H1 (cell line): ENCODE measurements around the gene SCAF11. TPM values are rescaled to one million over a fixed set of nuclear protein-coding genes. Genes with fewer than 3 reads are reported as not detected.

Experiments used
- CTCF ChIA-PET: fragments of 300-600 bp; sonication (Branson Sonifier 250); formaldehyde crosslinking; loops from one replicate; lab custom pipeline; 2021; ENCODE audit not compliant: partially characterized antibody; lab: Charles Lee
- POLR2A ChIA-PET: fragments of 300-600 bp; sonication (Branson Sonifier 250); formaldehyde crosslinking; loops from one replicate; lab custom pipeline; 2021; ENCODE audit warnings: inconsistent platforms; ENCODE audit not compliant: partially characterized antibody; lab: Charles Lee
- DNase-seq, 2 experiments: peaks; one replicate each; pipeline versions ENCODE4 v3.0.0 to v3.0.0-alpha.2; 2010 to 2022; ENCODE audit warnings: low spot score in 2 of 2, low read depth in 1 of 2, mixed read lengths in 1 of 2
- FAIRE-seq: peaks from 2 replicates; lab custom pipeline; 2011; peaks lifted over from hg19 to GRCh38; lab: Jason Lieb, UNC
- H2AFZ ChIP-seq: 2 replicates; pipeline ENCODE4 v1.8.1; 2012; ENCODE audit warnings: low read length, inconsistent platforms
- H2AK5ac ChIP-seq: 2 replicates; pipeline ENCODE4 v1.6.1; 2013; ENCODE audit warnings: low read depth, low read length
- H2BK120ac ChIP-seq: replicated peaks from 2 replicates; pipeline ENCODE3; 2013; ENCODE audit warnings: low read depth, low read length, inconsistent platforms
- H2BK12ac ChIP-seq: 2 replicates; pipeline ENCODE4 v1.6.1; 2013; ENCODE audit warnings: low read depth, low read length
- H2BK15ac ChIP-seq: 2 replicates; pipeline ENCODE4 v1.6.1; 2013; ENCODE audit warnings: low read length
- H2BK20ac ChIP-seq: 2 replicates; pipeline ENCODE4 v1.6.1; 2013; ENCODE audit warnings: low read length
- H2BK5ac ChIP-seq: 2 replicates; pipeline ENCODE4 v1.6.1; 2013; ENCODE audit warnings: low read depth, low read length
- H3K14ac ChIP-seq: 2 replicates; pipeline ENCODE4 v1.6.1; 2013; ENCODE audit warnings: inconsistent platforms; ENCODE audit not compliant: insufficient read length
- H3K18ac ChIP-seq: 2 replicates; pipeline ENCODE4 v1.6.1; 2013; ENCODE audit warnings: low read length; ENCODE audit errors: extremely low read depth
- H3K23ac ChIP-seq: 2 replicates; pipeline ENCODE4 v1.6.1; 2013; ENCODE audit warnings: inconsistent platforms; ENCODE audit not compliant: insufficient read length
- H3K23me2 ChIP-seq: 2 replicates; pipeline ENCODE4 v1.6.1; 2013; ENCODE audit warnings: low read depth, low read length
- H3K27ac ChIP-seq: 2 replicates; pipeline ENCODE4 v1.6.1; 2011; ENCODE audit warnings: low read depth, low read length, inconsistent platforms
- H3K27me3 ChIP-seq, 4 experiments: replicated peaks in 1 of 4; 1 replicate in 1 of 4; 2 replicates in 3 of 4; pipeline versions ENCODE4 v1.6.1 to v1.8.1; 2011 to 2013; ENCODE audit warnings: low read length in 3 of 4, mild to moderate bottlenecking in 3 of 4, inconsistent platforms in 2 of 4, mixed read lengths in 2 of 4, moderate library complexity in 1 of 4; ENCODE audit not compliant: control insufficient read depth in 3 of 4, insufficient read depth in 3 of 4; ENCODE audit errors: extremely low read depth in 1 of 4
- H3K36me3 ChIP-seq, 4 experiments: 2 replicates each; pipeline versions ENCODE4 v1.6.1 to v1.8.1; 2011 to 2013; ENCODE audit warnings: mild to moderate bottlenecking in 4 of 4, low read length in 3 of 4, moderate library complexity in 2 of 4, control low read depth in 1 of 4, inconsistent platforms in 1 of 4; ENCODE audit not compliant: insufficient read depth in 4 of 4, control insufficient read depth in 2 of 4
- H3K4ac ChIP-seq: replicated peaks from 2 replicates; pipeline ENCODE3; 2013; ENCODE audit warnings: low read length, low read depth, mixed read lengths, inconsistent platforms; ENCODE audit not compliant: insufficient read length
- H3K4me1 ChIP-seq, 4 experiments: replicated peaks in 1 of 4; 1 replicate in 1 of 4; 2 replicates in 3 of 4; pipeline versions ENCODE4 v1.6.1 to v1.8.1; 2011 to 2013; ENCODE audit warnings: low read length in 3 of 4, inconsistent platforms in 2 of 4, mixed read lengths in 1 of 4; ENCODE audit not compliant: insufficient read depth in 4 of 4, control insufficient read depth in 3 of 4
- H3K4me2 ChIP-seq, 2 experiments: 2 replicates each; pipeline versions ENCODE4 v1.6.1 to v1.8.1; 2011 to 2013; ENCODE audit warnings: low read depth in 2 of 2, low read length in 2 of 2, control low read depth in 1 of 2, inconsistent platforms in 1 of 2, mild to moderate bottlenecking in 1 of 2; ENCODE audit not compliant: insufficient read depth in 1 of 2
- H3K4me3 ChIP-seq, 4 experiments: fragments of 200-600, 300-600 bp in 1 of 4; sonication (generic), shearing (Covaris generic), sonication (Bioruptor Twin) in 1 of 4; 2 replicates each; pipeline versions ENCODE4 v1.5.1 to v1.8.1; 2011 to 2016; ENCODE audit warnings: low read length in 4 of 4, low read depth in 3 of 4, control low read depth in 2 of 4, inconsistent platforms in 2 of 4, mild to moderate bottlenecking in 2 of 4, mixed read lengths in 1 of 4, moderate library complexity in 1 of 4; ENCODE audit not compliant: insufficient read depth in 2 of 4; ENCODE audit errors: extremely low read depth in 1 of 4
- H3K56ac ChIP-seq: replicated peaks from 2 replicates; pipeline ENCODE3; 2013; ENCODE audit warnings: low read depth, mild to moderate bottlenecking, mixed read lengths, low read length, inconsistent platforms; ENCODE audit not compliant: insufficient read length
- H3K79me1 ChIP-seq: 2 replicates; pipeline ENCODE4 v1.6.1; 2013; ENCODE audit warnings: low read depth, low read length, control low read depth
- H3K79me2 ChIP-seq, 2 experiments: 2 replicates each; pipeline versions ENCODE4 v1.6.1 to v1.8.1; 2012 to 2013; ENCODE audit warnings: low read length in 2 of 2, mild to moderate bottlenecking in 2 of 2, inconsistent platforms in 1 of 2; ENCODE audit not compliant: insufficient read depth in 2 of 2, control insufficient read depth in 1 of 2
- H3K9ac ChIP-seq, 4 experiments: replicated peaks in 1 of 4; 1 replicate in 1 of 4; 2 replicates in 3 of 4; pipeline versions ENCODE4 v1.6.1 to v1.8.1; 2011 to 2013; ENCODE audit warnings: low read depth in 3 of 4, low read length in 3 of 4, control low read depth in 2 of 4, mild to moderate bottlenecking in 2 of 4, moderate library complexity in 2 of 4, inconsistent platforms in 1 of 4; ENCODE audit errors: extremely low read depth in 1 of 4
- H3K9me3 ChIP-seq, 2 experiments: 2 replicates each; pipeline versions ENCODE4 v1.6.1 to v1.8.1; 2012 to 2013; ENCODE audit warnings: mild to moderate bottlenecking in 2 of 2, moderate library complexity in 2 of 2, control low read depth in 1 of 2, inconsistent platforms in 1 of 2, low read depth in 1 of 2, low read length in 1 of 2, mixed read lengths in 1 of 2; ENCODE audit not compliant: insufficient read depth in 2 of 2
- H4K20me1 ChIP-seq, 2 experiments: replicated peaks in 1 of 2; 2 replicates each; pipeline versions ENCODE3 to v1.8.1; 2011 to 2013; ENCODE audit warnings: inconsistent platforms in 2 of 2, low read length in 2 of 2, mild to moderate bottlenecking in 1 of 2; ENCODE audit not compliant: insufficient read depth in 2 of 2, control insufficient read depth in 1 of 2
- H4K5ac ChIP-seq: 2 replicates; pipeline ENCODE4 v1.6.1; 2013; ENCODE audit warnings: low read length, low read depth, mixed read lengths, inconsistent platforms; ENCODE audit not compliant: insufficient read length
- H4K8ac ChIP-seq: 2 replicates; pipeline ENCODE4 v1.8.0; 2013; ENCODE audit warnings: mild to moderate bottlenecking, moderate library complexity, low read length, inconsistent platforms; ENCODE audit not compliant: insufficient read depth; ENCODE audit errors: extremely low read depth
- H4K91ac ChIP-seq: replicated peaks from 2 replicates; pipeline ENCODE3; 2013; ENCODE audit warnings: low read length, mixed read lengths, inconsistent platforms; ENCODE audit not compliant: insufficient read length
- CBX5 ChIP-seq: fragments of 300-800, 300-1000 bp; sonication (generic); IDR thresholded peaks from 2 replicates; pipeline ENCODE4 v1.7.1; 2016; ENCODE audit warnings: antibody characterized with exemption, low read length, low read depth
- CBX8 ChIP-seq: fragments of 300-800, 300-1000 bp; sonication (generic); IDR thresholded peaks from 2 replicates; pipeline ENCODE4 v1.7.1; 2016; ENCODE audit warnings: low read depth, low read length, borderline replicate concordance
- CEBPB ChIP-seq: IDR thresholded peaks from 2 replicates; pipeline ENCODE4 v1.6.1; 2012; ENCODE audit warnings: low read depth, low read length
- EZH2 ChIP-seq: fragments of 200-600 bp; sonication (generic); IDR thresholded peaks from 2 replicates; pipeline ENCODE4 v1.7.1; 2012; ENCODE audit warnings: low read depth, mild to moderate bottlenecking, moderate library complexity, low read length, inconsistent platforms; ENCODE audit not compliant: severe bottlenecking
- GTF2F1 ChIP-seq: IDR thresholded peaks from 2 replicates; pipeline ENCODE4 v1.6.1; 2012; ENCODE audit warnings: low read depth, low read length, improper control_type of control experiment, borderline replicate concordance
- NRF1 ChIP-seq: IDR thresholded peaks from 2 replicates; pipeline ENCODE4 v1.6.1; 2011; ENCODE audit warnings: mild to moderate bottlenecking, low read depth, low read length, improper control_type of control experiment
- PHF8 ChIP-seq: fragments of 200-600 bp; sonication (generic); conservative IDR thresholded peaks from 2 replicates; pipeline ENCODE4 v1.7.1; 2012; ENCODE audit warnings: low read depth, mild to moderate bottlenecking, inconsistent platforms, low read length, moderate library complexity
- RFX5 ChIP-seq: IDR thresholded peaks from 2 replicates; pipeline ENCODE4 v1.6.1; 2011; ENCODE audit warnings: low read depth, low read length, improper control_type of control experiment, borderline replicate concordance
- SIX5 ChIP-seq: IDR thresholded peaks from 2 replicates; pipeline ENCODE4 v1.6.1; 2011; ENCODE audit warnings: mild to moderate bottlenecking, low read depth, low read length
- TAF1 ChIP-seq: IDR thresholded peaks from 2 replicates; pipeline ENCODE4 v1.6.1; 2011; ENCODE audit warnings: mild to moderate bottlenecking, low read depth, low read length
- TAF7 ChIP-seq: optimal IDR thresholded peaks from 2 replicates; pipeline ENCODE3; 2011; ENCODE audit warnings: low read depth, mild to moderate bottlenecking, inconsistent platforms, low read length, moderate library complexity, borderline replicate concordance
- TBP ChIP-seq: IDR thresholded peaks from 2 replicates; pipeline ENCODE4 v1.6.1; 2011; ENCODE audit warnings: low read depth, low read length, improper control_type of control experiment
- USF2 ChIP-seq: IDR thresholded peaks from 2 replicates; pipeline ENCODE4 v1.6.1; 2011; ENCODE audit warnings: low read length, improper control_type of control experiment
- WGBS, 2 experiments: shearing (Covaris generic) in 1 of 2; methylation state at CpG; one replicate each; pipeline versions ENCODE4 v1.1.6 to v1.1.7; 2013 to 2015; ENCODE audit warnings: low lambda C conversion rate in 2 of 2, mixed read lengths in 2 of 2, inconsistent platforms in 1 of 2, low coverage in 1 of 2, missing lambda C conversion rate in 1 of 2; ENCODE audit not compliant: insufficient replicate concordance in 2 of 2, insufficient coverage in 1 of 2, insufficient read length in 1 of 2; ENCODE audit errors: extremely low coverage in 1 of 2, missing lambda C conversion rate in 1 of 2; 5-methylcytosine and 5-hydroxymethylcytosine counted together
- polyA plus RNA-seq, 7 experiments: library from polyadenylated mRNA; depleted of rRNA in 3 of 7; stranded (reverse) in 5 of 7; unstranded in 2 of 7; fragments of >200 nt in 5 of 7; fragments of 200-250 nt in 2 of 7; gene quantifications; 1 replicate in 5 of 7; 2 replicates in 1 of 7; 4 replicates in 1 of 7; pipeline versions ENCODE4 v1.2.1 to v1.2.3, GENCODE V29; 2011 to 2013; ENCODE audit warnings: missing spikeins in 2 of 7, mixed read lengths in 2 of 7
- total RNA-seq: library from RNA; stranded (reverse); fragmentation: NEBNext Ultra II Directional; extraction: Animal tissue kit (Norgen Biotek cat#: 25700); gene quantifications from 2 replicates; pipeline ENCODE4 v1.2.1, GENCODE V29; 2021

The SCAF11 gene
- total and polyA plus RNA-seq, 2 of the 8 experiments (the other 6 are each of a cell fraction or from before 2014, with no cell fraction given), result 15.1 to 77.8 TPM

GRCh38 chr12:45933504-45933903 is 56.9 kb downstream of the SCAF11 start:
- DNase-seq, result no peak
- H2BK15ac ChIP-seq, result no peak overlapping the region
- TF ChIP-seq TBP (no peak), RFX5 (no peak), GTF2F1 (no peak), TAF7 (no peak), CBX8 (no peak), USF2 (no peak), TAF1 (no peak), CBX5 (no peak), SIX5 (no peak), PHF8 (no peak), NRF1 (no peak), CEBPB (no peak), EZH2 (no peak)

More at GRCh38 chr12:45933504-45933903, 56.9 kb downstream of the SCAF11 start:
- no peaks in the 10 kb centered on the region for H3K23me2 ChIP-seq
- H3K4me3 ChIP-seq, result no peak overlapping the region
- H2BK20ac ChIP-seq, result no peak overlapping the region
- no peak overlapping the region for H2AK5ac ChIP-seq
- no peaks in the 10 kb centered on the region for H3K27me3 ChIP-seq
- no peak overlapping the region for H2BK5ac ChIP-seq
- H3K14ac ChIP-seq, result no peak overlapping the region
- H3K4me1 ChIP-seq, result no peaks in the 10 kb centered on the region
- no peak overlapping the region for H2AFZ ChIP-seq
- ChIA-PET POLR2A (interaction anchor here (0.6 to 2.2 kb wide), 2 partner anchors 17 to 70 kb away, joined by 3 to 4 read pairs; no protein-coding TSS in a partner anchor), CTCF (interaction anchor here (0.9 kb wide), 1 partner anchor 208 kb away, joined by 4 read pairs; no protein-coding TSS in a partner anchor)
- H3K36me3 ChIP-seq, result peaks cover 0 to 24% (median 9%) of the 10 kb centered on the region in 4 experiments; a peak in 6 of 8 replicates
- H3K79me2 ChIP-seq, result no peaks in the 10 kb centered on the region
- no peak overlapping the region for H4K8ac ChIP-seq
- H3K27ac ChIP-seq, result no peak overlapping the region
- H3K9me3 ChIP-seq, result no peaks in the 10 kb centered on the region
- no peak overlapping the region for H3K9ac ChIP-seq
- H3K79me1 ChIP-seq, result no peaks in the 10 kb centered on the region
- no peak overlapping the region for H3K4me2 ChIP-seq
- no peak overlapping the region for H3K18ac ChIP-seq
- H3K56ac ChIP-seq, result no peak overlapping the region
- H3K4ac ChIP-seq, result no peak overlapping the region
- H4K5ac ChIP-seq, result no peak overlapping the region
- peaks cover 0 to 2% of the 10 kb centered on the region in 2 experiments for H4K20me1 ChIP-seq
- H2BK120ac ChIP-seq, result no peak overlapping the region
- H2BK12ac ChIP-seq, result no peak overlapping the region
- WGBS, 2 experiments, result 93% methylated on average over 2 of the region's 2 CpGs; no CpG with 5 or more reads in 1 of the 2 experiments
- no peak overlapping the region for H3K23ac ChIP-seq
- no peak for FAIRE-seq
- H4K91ac ChIP-seq, result no peak overlapping the region
